Urothelium cell line (cell line): ENCODE data around the gene ABHD10.
A peak's percentile ranks its signal among the peaks of the same experiment; 100 is the strongest.

Source experiments
- DNase-seq: peaks from one replicate; pipeline ENCODE4 v3.0.0; 2011; ENCODE audit warnings: low spot score, mixed read lengths
- FAIRE-seq: peaks from 2 replicates; lab custom pipeline; 2011; peaks lifted over from hg19 to GRCh38; lab: Jason Lieb, UNC

Gene ABHD10

DNA sequence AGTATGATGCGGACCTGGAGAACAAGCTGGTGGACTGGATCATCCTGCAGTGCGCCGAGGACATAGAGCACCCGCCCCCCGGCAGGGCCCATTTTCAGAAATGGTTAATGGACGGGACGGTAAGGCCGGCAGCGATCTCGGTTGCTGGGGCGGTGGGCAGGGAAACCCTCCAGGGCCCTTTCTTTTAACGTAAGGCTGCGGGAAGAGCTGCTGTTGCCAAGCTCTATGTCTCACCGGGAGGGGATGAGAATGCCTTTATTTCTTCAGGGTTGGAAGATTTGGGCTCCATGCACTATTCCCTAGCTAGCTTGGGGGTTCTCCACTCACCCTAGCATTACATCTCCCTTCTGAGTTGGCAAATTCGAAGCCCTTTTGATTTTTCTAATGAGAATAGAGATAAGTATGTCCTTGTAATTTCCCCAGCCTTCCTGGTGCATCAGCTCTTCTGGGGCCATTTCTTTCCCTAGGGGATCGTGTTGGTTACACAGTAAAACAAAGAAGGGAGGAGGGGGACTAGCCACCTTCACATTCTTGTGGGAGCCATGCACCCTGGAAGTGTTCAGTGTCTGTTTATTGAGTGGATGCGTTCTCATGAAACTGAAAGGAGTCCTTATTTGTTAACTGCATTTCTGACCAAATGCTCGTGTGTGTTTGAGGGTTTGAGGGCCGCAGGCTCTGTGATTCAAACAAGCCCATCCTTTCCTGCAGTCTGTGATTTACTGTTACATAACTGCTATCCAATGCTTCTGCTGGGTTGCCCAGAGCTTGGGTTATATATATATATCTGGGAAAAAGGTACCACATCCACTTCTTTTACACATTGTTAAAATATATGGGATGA is 20.9 kb downstream of the ABHD10 start:
- DNase-seq: no peak
- no peak for FAIRE-seq

DNA sequence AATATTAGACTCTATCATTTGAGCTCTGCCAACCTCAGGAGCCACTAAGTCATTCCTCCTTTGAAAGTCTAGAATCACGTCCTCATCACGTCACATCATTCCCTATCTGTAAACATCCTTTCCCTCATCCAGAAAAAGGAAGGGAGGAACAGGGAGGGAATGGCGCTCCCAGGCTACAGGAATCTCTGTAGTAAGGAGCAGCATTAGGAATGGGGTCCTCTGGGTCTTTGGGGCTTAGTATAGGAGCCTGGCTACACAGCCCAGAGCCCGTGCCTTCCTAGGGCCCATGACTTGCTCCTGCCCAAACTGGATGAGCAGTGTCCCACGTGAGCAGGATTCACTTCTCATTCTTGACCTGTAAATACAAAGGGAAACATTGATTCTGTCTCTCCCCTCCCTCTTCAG is 21.5 kb downstream of the ABHD10 start:
- FAIRE-seq (no peak), DNase-seq (no peak)

DNA sequence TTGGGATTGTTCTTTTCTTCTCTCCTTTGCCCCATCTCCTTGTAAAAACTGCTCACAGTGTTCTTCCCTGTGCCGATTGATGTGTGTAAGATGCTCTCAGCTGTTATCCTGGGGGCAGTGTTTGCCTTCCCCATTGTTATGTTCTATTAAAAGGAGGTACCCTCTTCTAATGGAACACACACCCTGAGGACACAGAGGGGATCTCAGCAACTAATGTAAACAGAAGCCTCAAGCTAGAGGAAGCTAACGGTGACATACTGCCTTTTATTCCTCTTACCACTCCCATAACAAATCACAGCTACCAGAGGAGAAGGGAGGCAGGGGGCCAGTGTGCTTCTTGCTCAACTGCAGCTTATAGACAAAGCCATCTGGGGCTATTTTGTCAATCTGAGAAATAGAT is 22.1 kb downstream of the ABHD10 start:
- FAIRE-seq: no peak
- DNase-seq: no peak

DNA sequence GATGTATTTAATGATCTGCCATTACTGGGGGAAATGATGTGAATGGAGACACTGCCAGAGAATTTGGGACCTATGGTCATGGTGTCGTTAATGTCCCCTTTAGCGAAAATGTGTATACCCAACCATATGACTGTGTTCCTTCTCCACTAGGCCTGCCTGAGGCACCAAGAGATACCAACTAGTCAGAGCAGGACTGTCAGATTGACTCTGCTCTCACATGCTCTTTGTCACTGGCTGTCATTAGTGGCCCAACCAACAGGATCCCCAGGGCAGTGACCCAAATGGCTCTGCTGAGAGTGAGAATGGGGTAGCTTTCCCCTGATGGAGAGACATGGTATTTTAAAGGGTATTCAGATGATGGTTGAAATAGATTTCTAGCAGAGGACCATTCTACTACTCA is 22.7 kb downstream of the ABHD10 start:
- no peak for DNase-seq
- no peak for FAIRE-seq

DNA sequence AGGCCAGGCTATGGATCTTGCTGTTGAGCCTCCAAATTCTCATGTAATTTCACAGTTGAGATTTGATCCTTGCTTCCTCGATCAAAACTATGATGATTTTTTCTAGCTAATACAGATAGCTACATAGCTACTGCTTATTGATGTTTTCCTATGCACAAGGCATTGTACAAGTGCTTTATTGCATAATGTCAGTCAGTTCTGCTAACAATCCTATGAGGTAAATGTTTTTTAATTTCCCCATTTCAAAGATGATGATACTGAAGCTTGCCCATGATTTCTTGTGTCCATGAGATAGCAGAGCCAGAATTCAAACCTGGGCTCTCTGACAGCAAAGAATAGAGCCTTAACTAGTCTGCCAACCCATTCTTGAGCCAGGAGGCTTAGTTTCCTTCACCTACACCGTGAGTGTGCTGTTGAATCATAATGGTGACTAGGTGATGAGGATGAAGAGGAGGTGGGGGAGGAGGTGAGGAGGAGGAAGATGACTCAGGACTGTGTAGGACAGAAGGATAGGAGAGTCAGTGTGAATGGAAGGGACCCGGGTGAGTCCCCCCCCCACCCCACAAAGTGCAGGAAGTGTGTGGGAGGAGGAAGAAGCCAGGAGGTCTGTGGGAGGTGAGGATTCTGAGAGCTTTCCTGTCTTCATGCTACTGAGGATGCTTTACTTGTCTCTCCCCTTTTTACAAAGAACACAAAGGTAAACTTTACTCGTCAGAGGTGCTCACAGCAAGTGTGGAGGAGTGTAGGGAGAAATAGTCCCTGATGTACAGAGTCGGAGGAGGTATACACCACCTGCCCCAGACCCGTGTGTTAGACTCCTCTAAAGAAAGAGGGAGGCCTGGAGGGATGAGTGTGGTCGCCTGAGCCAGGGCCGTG is 23.5 kb downstream of the ABHD10 start:
- FAIRE-seq (peak; percentile 94), DNase-seq (peak; percentile 85)

DNA sequence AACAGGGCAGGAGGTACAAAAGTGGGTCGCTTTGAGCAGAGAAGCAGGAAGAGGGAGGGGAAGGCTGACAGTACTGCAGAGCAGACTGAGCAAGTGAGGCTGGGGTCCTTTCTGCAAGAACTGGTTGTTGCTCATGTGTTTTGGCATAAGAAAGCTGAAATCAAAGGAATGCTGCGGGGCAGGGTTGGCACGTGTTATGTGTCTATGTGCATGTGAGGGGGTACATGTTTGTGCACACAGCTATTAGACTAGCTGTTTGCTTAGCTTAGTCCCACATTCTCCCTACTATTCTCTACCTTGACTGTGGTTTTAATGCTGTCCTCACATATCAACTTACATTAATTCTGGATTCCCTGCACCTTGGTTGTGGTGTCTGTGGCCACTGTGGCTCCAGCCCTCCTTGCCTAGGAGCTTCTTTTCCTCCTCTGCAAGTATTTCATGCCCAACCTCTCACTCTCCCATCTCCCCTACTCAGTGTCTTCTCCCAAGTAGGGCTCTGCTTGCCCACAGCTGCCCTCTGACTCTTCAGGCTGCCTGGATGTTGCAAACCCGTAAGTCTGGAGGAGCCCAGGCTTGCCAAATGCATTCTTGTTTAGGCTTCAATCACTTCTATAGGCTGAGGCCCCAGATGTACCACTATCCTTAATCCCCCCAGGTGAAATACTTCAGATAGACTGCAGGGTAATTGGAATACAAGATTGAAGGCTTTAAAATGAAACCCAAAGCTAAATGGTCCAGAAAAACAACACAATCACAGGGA is 24.7 kb downstream of the ABHD10 start:
- peak; percentile 46 for FAIRE-seq

DNA sequence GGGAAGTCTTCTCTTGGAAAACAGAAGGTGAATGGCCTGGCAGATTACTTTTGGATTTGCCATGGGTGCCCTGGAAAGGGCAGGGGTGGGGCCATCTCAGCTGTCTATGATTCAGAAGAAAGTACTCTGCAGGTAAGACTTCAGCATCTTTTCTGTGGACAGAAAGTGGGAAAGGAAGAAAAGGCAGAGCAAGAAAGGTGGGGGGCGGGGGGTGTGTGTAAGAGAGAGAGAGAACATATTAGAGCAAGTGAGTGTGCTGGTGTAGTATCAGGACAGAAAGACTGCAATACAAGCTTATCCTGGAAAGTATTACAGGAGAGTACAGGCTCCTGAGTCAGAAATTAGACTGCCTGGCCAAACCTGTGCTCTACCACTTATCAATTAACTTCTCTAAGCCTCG is 25.4 kb downstream of the ABHD10 start:
- FAIRE-seq: no peak
- DNase-seq: no peak

More for the DNA sequence above, 24.7 kb downstream of the ABHD10 start:
- no peak for DNase-seq

DNA sequence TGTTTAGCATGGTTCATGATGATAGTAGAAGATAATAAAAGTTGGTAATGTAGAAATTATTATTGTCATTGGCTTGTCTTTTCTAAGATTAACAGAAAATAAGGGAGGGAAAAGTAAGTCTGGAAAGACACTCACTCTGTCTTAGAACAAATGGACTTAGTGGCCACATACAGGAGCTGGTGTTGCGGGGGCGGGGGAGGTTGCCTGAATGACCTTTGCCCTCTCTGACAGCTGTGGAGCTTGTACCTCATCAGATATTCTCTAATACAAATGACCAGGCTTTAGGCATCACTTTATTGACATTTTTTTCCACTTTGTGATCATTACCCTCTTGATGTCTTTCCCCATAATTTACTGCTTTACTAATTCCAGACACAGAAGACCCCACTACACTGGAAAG is 25.8 kb downstream of the ABHD10 start:
- FAIRE-seq: no peak
- DNase-seq: no peak

DNA sequence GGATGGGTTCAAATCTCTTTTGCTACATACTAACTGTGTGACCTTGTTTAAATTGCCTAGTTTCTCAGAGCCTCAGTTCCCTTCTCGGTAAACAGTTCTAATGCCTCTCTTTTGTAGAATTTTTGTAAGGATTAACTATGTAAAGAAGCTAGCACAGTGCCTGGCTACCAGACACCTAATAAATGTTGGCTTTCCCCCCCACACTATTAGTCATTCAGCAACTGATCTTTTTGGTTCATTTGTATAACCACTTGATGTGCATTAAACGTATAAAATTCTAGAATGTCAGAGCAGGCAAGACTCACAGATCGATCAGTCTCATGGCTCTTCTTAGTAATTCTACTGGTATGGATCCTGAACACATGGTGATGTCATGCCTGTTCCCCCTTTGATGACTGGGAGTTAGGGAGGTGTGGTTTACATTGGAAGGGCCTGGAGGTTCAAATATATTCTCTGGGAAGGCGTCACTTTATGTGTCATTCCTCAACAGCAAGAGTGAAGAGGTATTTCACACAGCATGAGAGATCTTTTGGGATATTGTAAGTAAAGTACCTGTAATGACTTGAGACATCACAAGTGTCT is 26.4 kb downstream of the ABHD10 start:
- DNase-seq (no peak), FAIRE-seq (peak; percentile 58)

DNA sequence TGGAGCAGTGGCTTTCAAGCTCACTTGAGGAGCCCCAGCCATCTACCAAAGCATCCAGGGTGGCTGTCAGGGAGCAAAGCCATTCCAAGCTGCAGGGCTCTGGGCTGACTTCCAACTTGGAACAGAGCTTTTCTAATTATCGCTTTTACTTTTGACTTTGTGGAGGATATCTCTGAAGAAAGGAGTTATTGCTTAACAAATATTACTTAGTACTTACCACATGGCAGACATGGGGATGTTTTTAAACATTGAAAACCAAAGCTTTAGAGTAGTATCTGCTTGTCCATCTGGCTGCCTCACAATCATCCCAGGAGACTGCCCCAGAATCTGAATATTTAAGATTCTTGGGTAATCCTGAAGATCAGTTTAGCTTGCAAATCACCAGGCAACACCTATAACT is 28.8 kb downstream of the ABHD10 start:
- DNase-seq (no peak), FAIRE-seq (no peak)

DNA sequence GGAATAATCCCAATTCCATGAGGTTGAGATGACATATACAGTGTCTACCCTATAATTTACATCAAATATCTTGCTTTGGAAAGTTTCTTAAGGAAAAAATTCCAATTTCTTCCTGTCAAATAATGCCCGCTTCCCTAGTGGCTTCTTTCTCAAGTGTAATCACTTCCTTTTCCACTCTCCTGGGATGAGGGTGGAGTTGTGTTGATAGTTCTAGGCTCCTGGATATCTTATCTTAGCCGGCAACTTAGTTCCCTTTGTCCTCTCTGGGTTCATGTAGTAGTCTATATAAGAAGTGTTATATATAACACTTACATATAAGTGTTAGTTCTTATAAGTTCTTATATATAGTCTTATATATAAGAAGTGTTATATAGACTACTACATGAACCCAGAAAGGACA is 30.8 kb downstream of the ABHD10 start:
- FAIRE-seq: no peak
- no peak for DNase-seq

DNA sequence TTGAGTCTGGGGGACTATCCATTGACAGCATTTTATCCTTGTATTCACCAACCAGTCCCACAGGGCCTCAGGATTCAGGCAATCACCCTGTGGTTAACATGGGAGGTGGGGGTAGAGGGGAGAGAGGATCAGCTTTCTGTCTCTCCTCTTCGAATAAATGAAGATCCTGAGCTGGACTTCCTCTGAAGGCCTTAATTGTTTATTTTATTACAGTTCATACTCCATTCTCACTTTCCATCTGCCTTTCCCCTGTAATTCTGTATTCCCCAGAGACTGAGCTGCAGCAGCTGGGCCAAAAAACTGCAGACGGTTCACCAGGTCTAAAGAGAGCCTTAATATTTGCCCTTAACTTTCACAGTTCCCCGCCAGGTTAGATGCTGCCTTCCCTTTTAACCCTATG is 31.8 kb downstream of the ABHD10 start:
- no peak for FAIRE-seq
- DNase-seq: no peak

DNA sequence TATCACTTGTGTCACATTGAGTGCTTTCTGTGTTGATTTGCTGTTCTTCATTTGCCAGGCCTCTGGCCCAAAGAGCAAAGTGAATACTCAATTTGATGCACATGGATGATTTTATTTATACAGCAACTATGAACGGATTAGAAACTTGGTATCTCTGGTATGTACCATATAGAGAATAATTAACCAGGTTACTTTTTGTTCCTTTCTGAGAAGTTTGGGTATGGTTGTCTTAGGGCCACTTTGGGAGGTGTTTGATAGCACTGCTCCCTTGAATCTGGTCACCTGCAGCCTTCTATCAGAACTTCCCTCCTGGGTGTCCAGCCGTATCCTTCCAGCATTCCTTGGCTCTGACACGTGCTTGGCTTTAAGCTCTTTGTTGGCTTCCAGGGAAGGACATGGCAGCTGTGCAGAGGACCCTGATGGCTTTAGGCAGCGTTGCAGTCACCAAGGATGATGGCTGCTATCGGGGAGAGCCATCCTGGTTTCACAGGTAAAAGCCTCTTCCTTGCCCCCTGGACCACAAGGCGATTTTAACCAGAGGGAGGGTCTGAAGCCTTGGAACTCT is 32.6 kb downstream of the ABHD10 start:
- no peak for FAIRE-seq

DNA sequence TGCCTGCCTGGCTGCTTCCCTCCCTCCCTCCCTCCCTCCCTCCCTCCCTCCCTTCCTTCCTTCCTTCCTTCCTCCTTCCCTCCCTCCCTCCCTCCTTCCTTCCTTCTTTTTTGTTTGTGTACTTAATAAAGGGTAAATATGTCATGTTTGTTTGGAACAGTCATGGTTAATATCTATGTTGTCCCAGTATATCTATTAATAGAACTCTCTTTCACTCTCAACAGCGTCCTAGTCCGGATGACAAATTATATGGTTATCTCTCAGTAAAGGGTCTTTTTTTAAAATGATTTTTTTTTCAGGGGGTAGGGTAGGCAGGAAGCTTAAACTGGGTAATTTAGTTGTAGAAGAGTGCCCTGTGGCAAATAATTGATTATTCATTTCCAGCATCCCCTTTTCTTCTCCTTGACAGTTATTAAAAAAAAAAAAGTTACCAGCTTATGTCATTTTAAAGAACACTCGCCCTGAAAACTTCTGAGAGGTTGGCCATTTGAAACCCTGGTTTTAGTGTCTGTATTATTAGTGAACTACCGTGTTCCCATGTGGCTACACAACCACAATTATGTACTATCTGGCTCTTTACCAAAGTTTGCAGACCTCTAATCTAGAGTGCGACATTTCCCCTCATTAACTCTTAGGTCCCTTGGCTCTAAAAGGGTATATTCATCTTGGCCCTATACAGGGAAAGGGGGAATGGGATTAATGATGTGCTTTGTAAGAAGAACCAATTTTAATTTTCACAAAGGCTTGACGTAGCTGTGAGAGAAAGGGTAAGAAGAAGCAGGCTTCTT is 33.6 kb downstream of the ABHD10 start:
- DNase-seq: no peak
- FAIRE-seq: no peak

More for the DNA sequence above, 32.6 kb downstream of the ABHD10 start:
- DNase-seq: no peak

DNA sequence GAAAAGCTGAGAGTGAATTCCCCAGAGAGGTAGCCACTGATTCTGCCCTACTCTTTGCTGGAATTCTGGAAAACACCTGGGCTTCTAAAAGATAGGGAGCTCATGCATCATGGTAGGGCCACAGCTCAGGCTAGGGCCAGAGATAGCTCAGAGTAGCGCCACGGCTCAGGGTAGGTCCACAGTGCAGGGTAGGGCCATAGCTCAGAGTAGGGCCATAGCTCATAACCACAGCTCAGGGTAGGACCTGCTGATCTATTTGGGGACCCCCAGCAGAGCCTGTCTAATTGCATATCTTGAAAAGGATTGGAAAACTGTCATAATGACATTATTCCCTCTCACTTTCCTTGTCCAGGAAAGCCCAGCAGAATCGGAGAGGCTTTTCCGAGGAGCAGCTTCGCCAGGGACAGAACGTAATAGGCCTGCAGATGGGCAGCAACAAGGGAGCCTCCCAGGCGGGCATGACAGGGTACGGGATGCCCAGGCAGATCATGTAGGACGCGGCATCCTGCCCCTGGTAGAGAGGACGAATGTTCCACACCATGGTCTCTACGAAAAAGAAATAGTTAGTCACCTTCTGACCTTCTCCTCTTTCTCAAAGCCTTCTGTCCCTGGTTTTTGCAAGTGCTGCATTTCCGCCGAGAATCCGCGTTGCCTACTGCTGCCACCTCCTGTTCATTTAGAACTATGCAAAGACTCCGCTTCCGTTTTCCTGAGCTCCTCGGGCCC is 34.4 kb downstream of the ABHD10 start:
- peak; percentile 81 for DNase-seq
- FAIRE-seq: peak; percentile 23

DNA sequence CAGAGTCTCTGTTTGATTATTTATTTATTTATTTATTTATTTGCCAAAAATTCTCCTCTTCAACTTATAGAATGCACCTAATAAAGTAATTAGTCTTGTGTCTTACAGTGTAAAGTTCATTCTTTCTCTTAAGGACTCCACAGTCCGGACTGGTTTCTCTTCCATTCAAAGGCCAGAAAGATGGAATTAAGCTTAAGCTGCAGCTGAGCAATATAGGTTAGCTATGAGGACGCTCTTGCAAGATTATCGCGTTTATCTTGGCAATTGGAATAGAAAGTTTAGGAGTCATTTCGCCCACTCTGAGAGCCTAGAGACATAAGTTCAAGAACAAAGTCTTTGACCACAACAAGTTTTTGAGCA is 34.9 kb downstream of the ABHD10 start:
- no peak for FAIRE-seq
- DNase-seq: no peak

DNA sequence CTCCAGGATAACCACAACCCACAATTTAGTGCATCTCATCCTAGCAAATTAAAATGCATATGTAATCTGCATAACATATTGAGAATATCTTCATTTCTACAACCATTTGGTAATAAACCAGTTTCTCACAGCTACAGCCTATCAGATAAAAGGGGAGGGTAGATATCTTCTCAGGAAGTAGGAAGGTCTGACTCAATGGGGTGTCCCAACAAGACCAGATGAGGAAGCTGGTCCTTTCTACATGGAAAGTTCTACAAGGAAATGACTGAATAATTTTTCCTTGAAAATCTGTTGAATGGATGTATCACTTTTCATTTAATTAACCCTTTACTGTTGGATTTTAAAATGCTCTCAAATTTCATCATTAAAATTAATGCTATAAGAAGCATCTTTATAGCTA is 38.3 kb downstream of the ABHD10 start:
- FAIRE-seq (no peak), DNase-seq (no peak)

DNA sequence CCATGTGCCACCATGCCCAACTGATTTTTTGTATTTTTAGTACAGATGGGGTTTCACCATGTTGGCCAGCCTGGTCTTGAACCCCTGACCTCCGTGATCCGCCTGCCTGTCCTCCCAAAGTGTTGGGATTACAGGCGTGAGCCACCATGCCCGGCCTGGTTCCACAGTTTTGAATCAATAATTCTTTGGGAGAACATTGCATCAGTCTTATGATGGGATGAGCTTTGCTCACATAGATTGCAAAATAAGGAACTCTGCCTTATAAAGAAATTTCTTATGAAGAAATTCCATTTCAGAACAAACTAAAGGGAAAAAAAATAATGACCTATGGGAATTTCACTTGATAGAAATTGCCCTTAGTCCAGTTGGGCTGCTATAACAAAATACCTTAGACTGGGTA is 39.9 kb downstream of the ABHD10 start:
- no peak for FAIRE-seq
- DNase-seq: no peak

DNA sequence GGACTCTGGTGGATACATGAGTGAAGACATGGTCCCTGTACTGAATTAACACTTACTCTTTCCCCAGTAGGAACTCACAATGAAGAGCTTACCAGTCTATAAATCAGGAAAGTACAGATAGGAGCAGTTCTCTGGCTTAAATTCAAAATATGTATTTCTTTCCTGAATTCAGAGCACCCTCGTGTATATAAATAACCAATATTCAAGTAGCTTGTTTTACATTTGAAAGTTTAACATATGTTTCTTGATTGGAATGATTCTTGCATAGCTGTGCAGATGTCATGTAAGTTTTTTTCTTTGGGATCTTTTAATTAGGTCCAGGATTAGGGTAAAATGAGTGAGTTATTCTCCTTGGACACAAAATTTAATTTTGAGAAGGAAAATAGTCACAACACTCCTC is 40.9 kb downstream of the ABHD10 start:
- FAIRE-seq: no peak

More for the DNA sequence above, 40.9 kb downstream of the ABHD10 start:
- DNase-seq: no peak
